NCI-H187 treated with DMSO at 0.1 percent for 48 hours (cell line): Measurements from ENCODE around the gene HMGXB4.

Experiments used
- DNase-seq: peaks from one replicate; lab custom pipeline; 2025; lab: John Stamatoyannopoulos, UW

HMGXB4 gene

DNA sequence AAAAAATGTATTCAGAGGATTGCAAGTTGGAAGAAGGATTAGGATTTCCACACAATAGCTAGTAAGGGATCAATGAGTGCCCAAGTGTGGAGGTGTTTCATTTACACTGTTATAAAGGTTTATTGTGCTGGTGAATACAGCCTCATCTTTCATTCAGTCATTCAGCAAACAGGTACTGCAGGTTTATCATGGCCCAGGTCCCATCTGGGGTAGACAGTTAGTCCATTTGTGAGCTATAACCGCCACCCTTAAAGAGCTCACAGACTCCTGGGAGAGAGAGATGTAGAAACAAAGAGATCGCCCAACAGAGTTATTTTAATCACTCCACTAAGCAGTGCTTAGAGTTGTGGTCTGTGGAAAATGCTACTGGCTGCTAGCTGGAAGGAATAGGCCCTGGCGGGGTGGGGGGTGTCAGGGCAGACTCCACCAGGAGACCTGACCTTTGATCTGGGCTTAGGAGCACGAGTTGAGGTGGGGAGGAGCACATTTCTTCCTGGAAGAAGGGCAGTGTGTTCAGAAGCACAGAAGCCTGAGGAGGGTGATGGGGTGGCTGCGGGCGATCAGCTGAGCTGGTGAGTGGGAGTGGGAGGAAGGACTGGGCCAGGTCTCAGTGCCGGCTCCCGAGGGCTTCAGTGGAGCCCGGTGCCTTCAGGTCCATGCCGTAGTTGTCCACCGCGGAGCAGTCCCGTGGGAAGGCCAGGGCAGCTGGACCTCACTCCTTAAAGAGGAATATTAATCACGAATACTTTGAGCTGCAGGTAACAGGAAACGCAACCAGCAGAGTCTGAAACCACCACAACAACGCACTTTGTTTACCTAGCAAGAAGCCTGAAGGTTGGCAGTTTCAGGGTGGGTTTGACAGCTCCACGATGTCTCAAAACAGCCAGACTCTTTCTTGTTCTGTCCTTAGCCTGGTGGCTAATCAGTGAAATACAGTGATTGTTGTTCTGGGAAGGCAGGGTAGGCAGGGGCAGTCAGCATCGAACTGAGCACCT is 53.6 kb downstream of the HMGXB4 start:
- no peak for DNase-seq

DNA sequence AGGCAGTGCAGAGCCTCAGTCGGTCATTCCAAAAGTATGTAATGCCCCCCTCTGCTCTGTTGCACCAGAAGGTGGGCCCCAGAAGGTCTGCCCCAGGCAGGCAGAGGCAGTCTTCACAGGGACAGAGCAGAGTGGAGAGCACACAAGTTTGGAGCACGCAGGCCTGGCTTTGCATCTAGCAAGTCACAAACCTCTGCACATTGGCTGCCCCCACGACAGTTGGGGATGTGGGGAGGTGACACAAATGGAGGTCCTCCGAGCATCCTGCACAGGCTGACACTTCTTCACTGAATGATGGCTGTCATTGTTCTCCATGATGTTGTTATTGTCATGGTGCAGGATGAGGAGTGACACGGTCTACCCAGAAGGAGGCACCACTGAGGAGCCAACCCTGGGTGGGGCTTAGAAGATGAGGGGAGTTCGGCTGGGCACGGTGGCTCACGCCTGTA is 54.3 kb downstream of the HMGXB4 start:
- DNase-seq = no peak

DNA sequence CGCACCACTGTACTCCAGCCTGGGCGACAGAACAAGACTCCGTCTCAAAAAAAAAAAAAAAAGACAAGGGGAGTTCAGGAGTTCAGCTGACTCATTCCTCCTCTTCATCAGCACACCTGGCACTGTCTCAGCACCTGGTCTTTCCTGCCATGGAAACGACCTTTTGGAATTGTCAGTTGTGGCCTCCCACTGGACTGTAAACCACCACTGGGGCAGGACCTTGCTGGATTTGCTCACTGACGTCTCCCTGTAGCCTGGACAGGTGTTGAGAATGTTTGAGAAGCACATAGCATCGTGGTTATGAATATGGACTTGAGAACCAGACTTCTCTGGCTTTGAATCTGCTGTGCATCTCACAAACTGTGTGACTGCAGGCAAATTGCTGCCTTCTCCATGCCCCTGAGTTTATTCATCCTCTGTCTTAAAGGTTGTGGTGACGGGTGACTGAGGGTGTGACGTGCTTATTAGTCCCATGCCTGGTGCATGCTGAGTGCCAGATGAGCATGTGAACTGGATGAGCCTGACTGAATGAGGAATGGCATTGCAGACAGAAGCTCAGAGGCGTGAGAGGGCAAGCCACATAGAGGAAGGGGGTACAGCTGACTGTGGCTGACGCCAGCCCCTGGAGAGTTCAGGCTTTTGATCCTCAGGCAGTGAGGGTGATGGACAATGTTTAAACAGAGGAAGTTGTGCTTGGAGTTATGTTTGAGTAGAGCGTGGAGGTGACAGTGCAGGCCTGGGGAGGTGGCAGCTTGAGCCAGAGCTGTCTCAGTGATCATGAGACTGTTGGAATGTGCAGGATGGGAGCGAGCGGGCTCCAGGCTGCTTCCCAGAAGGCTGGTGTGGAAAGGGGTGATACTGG is 55.1 kb downstream of the HMGXB4 start:
- no peak for DNase-seq

DNA sequence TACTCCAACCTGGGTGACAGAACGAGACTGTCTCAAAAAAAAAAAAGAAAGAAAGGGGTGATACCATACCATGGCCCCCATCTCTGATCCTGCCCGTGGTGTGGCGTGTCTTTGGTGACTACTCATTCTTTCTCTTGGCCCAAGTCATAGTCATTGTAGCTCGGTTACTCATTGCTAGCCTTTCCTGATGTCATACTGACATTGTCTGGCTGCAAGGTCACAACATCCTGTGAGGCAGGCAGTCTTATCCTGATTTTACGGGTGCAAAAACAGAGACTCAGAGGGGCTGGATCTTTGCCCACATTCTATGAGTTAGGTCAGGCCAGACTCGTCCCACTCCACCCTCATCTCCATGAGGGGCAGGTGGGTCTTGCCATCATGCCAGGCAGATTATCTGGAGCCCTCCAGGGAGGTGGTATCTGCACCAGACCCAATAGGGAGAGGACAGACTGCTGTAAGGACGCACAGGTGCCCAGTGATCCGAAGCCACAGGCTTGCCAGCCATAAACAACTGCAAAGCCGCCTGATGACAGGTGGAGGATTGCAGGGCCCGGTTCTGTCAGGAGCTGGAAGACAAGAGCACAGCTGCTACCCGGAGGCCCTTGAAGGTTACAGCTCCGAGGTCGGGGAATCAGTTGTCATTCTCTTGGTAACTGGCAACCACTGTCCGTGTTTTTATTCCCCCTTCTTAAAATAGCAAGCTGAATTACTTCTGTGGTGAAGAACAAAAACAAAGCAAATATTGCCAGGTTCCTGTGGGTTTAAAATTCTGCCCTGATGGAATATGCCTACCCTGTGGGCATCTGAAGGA is 56.2 kb downstream of the HMGXB4 start:
- DNase-seq = peak; percentile 5

DNA sequence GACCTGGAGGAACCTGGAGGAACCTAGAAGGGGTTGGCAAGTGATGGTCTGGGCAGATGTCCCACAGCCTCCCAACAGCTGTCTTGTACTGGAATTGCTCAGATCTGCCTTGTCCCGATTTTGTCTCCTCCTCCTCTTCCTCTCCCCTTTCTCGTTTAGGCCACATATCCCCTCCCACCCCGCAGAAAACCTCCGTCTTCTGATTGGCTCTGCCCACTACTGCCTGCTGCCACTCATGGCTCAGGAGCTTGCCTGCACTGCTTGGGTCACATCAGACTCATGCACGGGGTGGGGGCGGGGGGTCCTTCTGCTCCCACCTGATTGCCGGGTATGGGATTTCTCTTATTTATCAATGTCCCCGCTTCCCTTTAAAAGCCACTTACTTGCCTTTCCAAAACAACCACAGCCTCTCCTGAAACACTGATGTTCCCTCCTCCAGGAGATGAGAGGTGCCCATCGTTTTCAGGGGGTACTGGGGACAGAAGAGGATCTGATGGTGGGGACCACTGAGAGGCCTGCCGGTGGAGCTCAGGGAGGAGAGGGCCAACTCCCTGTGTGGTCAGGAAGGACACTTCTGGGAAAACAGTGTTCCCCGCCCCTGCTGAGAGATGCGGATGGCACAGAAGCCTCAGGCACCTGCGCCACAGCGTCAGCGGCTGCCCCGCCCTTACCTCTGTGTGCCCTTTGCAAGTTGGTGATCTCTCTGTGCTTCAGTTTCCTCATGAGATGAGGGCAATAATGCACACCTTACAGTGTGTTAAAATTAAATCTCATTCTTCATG is 57.1 kb downstream of the HMGXB4 start:
- DNase-seq = no peak

DNA sequence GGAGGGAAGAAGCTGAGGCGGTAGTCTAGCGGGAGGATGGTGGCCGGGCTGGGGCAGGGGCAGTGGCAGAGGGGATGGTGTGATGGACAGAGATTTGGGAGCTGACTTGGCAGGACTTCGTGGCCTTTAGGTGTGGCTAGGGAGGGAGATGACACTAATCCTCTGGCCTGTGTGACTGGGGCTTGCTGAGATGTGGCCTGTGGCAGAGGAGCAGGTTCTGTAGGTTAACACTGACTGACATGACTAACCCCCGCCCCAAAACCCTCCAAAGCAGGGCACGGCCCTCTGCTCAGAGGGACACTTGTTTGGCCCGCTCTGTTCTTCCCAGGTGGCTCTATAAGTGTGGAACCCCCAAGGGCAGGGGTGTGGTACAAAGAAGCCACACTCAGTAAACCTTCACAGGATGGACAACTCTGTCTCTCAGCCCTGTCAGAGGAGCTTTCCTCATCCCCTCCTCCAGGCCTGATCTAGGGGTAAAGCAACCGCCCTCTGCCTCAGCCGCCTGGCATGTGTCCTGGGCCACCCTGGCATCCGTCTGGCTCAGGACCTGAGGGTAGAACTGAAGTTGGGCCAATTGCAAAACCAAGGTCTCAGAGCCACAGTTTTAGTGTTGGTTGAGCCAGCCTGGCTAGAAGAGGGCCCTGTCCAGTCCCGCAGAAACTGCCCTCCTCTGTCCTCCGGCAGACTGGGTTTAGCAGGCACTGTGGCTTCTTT is 58.0 kb downstream of the HMGXB4 start:
- no peak for DNase-seq

DNA sequence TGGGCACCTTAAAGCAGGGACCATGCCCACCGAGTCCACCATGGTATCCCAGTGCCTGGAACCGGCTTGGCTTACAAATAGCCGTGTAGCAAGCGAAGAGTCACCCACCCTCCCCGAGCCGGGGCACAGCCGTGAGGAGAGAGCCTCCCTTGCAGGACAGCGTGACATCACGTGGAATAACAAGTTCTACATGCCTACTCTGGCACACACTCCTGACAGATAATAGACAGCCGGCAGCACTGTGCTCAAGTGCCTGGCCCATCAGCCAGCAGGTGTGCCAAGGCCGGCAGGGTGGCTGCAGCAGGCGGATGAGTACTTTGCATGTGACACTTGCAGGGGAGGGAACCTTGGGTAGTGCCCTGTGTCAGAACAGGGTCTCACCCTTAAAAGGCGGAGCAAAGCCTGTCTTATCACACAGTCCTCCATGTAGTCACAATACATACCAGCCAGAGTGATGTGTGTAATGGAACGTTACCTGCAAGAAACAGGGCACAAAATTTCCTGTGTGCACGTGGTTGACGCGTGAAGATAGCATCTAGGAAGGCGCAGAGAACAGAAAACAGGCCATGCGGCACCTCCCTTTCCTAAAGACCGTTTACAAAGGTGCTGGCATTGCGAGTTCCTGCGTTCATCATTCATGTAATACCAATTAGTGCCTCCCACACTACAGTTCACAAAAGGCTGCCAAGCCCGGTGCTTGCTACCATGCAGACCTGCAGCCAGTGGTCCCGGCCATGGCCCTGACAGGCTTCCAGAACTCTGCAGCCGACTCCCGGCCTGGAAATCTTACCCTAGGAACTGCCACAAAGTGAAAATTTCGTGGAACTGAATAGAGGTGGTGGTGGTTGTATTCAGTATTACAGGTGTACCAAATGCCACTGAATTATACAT is 58.8 kb downstream of the HMGXB4 start:
- DNase-seq = peak; percentile 4

DNA sequence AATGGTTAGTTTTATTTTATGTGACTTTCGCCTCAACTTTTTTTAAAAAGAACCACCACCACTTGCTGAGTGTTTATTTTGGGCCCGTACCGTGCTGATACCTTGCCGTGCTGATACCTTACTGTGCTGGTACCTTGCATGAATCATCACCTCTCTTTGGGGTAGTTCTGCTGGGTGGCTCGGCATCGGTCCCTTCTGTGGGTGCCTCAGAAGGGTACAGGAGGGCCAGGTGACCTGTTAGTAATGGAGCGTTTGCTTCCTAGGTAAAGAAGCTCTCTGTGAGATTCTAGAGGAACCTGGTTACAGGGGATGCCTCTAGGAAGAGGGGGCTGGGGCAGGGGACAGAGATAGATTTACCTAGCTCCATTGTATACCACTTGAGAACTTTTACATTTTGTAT is 59.5 kb downstream of the HMGXB4 start:
- DNase-seq = no peak

DNA sequence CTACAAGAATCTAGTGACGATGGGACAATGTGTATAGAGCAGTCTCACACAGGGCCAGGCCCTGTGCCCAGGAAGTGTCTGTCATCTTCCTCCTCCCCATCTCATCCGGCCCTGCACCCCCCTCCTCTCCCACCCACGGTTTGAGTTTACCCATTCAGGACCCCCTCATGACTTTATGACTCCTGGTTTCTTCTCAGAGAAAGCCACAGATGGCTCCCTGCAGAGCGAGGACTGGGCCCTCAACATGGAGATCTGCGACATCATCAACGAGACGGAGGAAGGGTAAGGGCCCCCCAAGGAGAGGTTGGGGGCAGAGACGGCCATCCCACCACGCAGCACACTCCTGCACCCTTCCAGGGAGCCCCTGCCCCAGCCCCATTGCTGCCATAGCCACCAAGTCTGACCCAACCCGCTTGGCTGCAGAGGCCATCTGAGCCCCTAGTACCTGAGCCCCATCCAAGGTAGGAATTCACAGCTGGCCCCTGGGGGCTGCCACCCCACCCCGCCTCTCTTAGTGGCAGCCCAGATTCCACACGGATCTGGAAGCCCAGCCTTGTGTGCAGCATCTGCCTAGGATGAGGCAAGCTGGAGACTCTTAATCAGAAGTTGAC is 60.5 kb downstream of the HMGXB4 start:
- DNase-seq = no peak

DNA sequence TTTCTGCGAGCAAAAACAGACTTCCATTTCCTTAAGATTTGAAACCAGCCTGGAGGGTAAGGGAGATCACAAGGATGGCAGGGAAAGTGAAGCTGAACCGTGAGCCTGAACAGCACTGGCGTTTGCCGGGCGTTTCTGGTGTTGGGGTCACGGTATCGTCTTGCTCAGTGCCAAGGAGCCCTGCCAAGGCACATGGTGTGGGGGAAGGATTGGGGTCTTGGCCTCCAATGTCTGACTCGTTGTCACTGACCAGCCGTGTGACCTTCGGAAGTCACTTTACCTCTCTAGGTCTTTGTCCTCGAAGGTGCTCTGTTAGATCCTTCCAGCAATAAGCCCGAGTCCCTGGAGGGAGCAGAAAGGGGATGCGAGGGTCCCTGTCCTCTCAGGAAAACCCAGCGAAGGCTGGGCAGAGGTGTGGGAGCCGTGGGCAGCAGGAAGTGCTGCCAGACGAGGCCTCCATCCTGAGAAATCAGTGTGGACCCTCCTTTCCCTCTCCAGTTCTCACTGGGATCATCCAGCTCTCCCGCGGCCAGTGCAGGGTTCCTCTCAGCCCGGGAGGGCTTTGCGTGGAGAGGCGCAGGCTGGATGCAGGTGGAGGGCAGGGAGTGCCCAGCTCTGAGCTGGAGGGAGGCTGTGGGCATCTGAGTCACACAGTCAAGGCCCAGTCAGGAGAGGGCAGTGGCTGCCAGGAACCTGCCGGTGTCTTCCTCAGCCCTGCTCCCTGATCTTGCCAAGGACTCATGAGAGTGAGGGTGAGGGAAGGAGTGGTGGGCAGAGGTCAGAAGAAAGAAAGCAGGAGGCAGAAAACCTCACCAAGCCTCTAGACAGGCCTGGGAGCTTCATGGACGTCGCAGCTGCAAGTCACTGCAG is 61.3 kb downstream of the HMGXB4 start:
- no peak for DNase-seq

DNA sequence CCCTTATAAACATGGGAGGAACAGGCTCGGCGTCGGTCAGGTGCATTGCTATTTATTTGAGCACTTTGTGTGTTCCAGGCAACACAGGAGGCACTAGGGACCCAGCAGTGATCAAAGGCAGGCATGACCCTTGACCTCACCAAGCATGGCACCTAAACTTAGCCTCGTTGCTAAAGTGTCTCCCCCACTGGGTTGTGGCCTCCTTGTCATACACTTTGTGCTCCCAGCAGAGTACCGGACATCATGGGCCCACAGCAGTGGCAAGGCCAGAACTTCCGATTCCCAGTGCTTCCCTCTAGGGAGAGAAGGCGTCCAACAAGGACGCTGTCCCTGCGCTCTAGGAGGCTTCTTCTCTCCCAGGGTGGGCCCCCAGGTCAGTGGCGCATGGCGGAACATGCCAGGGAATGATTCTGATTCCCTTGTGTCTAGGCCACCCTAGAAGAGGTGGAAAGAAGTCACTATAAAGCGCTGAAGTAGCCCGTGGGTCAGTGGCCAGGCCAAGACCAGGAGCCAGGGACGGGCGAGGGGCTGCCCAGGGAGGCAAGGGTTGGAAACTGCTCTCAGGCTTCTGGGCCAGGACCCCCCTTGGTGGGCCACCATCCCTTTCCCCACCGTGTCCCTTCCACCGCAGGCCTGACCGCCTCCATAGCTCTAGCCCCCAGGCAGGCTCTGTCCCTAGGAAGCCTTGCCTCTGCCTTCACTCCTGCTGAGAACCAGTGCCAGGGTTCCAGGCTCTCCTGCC is 62.1 kb downstream of the HMGXB4 start:
- no peak for DNase-seq

DNA sequence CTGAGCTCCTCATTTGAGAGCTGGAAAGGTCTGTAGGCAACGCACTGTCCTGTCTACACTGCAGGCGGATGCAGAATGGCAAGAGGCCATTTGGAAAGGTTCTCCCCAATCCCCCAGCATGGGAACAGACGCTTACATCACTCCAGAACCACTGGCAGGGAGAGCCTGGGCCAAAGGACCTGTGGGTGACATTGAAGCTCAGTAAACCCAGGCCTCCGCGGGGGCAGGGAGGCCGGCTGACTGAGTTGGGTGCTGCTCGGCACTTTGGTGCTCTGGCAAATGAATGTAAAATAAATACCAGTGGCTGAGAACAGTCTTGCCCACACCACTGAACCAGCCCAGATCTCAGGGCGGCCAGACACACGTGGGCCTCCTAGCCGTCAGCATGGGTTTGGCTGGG is 64.8 kb downstream of the HMGXB4 start:
- no peak for DNase-seq

DNA sequence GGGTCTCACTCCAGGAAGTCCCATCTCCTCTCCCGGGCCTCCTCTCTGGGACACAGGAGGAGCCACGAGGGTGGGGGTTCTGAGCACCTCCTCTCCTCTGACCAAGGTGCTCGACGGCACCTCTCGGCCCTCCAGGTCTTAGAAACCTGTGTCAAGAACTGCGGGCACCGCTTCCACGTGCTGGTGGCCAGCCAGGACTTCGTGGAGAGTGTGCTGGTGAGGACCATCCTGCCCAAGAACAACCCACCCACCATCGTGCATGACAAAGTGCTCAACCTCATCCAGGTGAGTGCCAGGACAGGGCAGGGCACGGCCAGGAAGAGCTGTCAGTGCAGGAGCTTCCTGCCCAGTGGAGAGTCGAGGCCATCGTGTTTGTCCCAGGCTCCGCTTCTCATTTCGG is 65.6 kb downstream of the HMGXB4 start:
- DNase-seq = no peak

DNA sequence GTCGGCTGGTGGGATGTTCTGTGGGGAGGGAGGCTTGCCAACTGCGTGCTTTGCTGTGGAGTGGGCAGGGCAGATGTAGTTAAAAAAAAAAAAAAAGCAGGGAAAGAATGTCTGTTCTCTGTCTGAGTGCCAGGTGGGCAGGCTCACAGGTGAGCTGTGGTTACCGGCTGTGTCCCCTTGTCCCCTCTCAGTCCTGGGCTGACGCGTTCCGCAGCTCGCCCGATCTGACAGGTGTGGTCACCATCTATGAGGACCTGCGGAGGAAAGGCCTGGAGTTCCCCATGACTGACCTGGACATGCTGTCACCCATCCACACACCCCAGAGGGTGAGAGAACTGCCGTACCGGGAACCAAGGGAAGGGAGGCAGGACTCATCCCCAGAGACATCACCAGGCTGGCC is 66.0 kb downstream of the HMGXB4 start:
- no peak for DNase-seq

DNA sequence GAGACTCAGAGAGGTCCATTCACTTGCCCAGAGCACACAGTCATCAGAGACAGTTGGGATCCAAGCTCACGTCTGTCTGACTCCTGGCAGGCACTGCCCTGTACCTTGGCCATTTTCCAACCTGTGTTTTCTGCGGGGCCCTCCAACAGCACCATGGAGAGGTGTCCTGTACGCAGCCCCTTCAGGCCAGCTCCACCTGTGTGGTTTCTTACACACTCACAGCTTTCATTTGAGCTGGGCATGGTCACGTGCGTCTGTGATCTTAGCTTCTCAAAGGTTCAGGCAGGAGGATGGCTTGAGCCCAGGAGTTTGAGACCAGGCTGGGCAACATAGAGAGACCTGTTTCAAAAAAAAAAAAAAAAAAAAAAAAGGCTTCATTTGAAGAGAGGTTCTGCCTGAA is 66.8 kb downstream of the HMGXB4 start:
- no peak for DNase-seq

DNA sequence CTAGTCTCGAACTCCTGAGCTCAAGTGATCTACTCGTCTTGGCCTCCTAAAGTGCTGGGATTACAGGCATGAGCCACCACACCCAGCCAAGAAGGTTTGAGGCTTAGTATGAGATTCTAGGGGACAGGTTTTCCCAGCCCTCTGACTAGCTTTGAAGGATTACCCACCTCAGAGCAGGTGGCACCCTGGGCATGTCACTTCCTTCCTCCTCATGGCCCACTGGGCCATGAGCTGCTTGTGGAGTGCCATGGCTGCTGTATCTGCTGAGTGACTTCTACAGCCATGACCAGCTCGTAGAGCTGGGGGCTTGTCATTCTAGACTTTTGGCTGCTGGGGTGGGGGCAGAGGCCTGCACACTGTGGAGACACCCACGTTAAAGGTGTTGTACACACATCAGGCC is 67.5 kb downstream of the HMGXB4 start:
- no peak for DNase-seq

DNA sequence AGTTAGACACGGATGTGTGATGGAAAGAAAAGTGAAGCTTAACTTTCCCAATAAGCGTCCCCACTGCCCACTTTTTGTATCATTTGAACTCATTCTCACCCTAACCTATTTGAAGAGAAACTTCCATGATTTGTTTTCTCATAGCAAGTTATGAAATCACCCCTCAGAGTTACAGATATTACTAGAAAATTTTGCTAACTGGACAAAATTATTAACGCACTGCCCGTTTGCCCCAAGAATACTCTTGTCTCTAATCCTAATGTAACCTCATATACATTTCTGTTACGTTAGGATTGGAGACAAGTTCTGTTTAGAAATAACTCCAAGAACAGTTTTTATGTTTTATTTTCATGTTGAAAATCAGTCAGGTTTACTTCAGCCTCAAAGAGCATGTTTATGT is 67.9 kb downstream of the HMGXB4 start:
- no peak for DNase-seq
